ENCODE results near the gene CAVIN4. TPM values are rescaled to one million over a fixed set of nuclear protein-coding genes. Genes with fewer than 3 reads are reported as not detected.

The CAVIN4 gene
- total and polyA plus RNA-seq, 9 of the 15 experiments (the other 6 are each of a cell fraction or from before 2014, with no cell fraction given), result 0.06 to 0.29 (median 0.18) TPM

DNA sequence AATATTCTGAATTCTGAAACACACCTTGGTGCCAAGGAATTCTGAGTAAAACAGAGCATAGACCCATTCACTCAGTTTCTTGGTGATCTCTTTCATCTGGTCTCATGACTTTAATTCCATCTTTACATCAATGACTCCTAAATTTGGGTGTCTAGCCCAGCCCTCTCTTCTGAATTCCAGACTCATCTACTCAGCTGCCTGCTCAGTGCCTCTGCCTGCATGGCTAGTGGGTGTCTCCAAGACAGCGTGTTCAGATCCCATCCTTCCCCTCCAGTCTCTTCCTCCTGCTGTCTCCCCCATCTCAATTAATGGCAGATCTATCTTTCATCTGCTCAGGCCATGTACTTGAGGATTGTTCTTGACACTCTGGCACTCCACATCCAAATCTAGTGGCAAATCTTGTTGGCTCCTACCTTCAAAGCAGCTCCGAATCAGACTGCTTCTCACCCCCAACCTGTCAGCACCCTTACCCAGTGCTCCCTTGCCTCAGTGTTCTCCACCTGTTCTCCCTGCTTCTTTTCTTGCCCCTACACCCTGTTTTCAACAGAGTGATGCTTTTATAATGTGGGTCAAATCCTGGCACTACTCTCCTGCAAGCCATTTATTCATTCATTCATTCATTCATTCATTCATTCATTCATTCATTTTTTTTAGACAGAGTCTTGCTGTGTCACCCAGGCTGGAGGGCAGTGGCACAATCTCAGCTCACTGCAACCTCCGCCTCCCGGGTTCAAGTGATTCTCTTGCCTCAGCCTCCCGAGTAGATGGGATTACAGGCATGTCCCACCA, 5.3 kb downstream of the CAVIN4 start:
- FAIRE-seq, result no peak
- Histone ChIP-seq H3K36me3 (ENCODE audit: control insufficient read depth, insufficient read depth, low read length) (no peaks in the 10 kb centered on the region), H3K4me3 (no peak overlapping the region), H3K27ac (ENCODE audit: extremely low read depth, low read depth, low read length) (no peak overlapping the region), H3K4me2 (ENCODE audit: insufficient read depth, low read length) (no peak overlapping the region), H3K9ac (ENCODE audit: insufficient read depth in 1 of 2, low read depth in 2 of 2, low read length in 2 of 2) (no peak overlapping the region), H3K4me1 (replicated peaks in 1 of 2; ENCODE audit: control insufficient read depth in 2 of 2, insufficient read depth in 2 of 2, low read length in 2 of 2) (no peaks in the 10 kb centered on the region), H3K27me3 (ENCODE audit: control insufficient read depth in 2 of 2, insufficient read depth in 2 of 2, low read length in 2 of 2) (peaks cover 5 to 18% of the 10 kb centered on the region in 2 experiments; a peak in 4 of 5 replicates), H2AFZ (ENCODE audit: low read depth, low read length) (no peak overlapping the region), H4K20me1 (replicated peaks; ENCODE audit: control insufficient read depth, insufficient read depth, low read length) (no peaks in the 10 kb centered on the region), H3K79me2 (ENCODE audit: control insufficient read depth, insufficient read depth, low read length) (no peaks in the 10 kb centered on the region), H3K9me3 (replicated peaks; ENCODE audit: control insufficient read depth, insufficient read depth, low read depth, low read length) (no peaks in the 10 kb centered on the region), H3K9me1 (ENCODE audit: control insufficient read depth, insufficient read depth, low read length) (no peaks in the 10 kb centered on the region)
- ATAC-seq, result no peak
- TF ChIP-seq SPI1 (IDR thresholded peaks at IDR 0.05; ENCODE audit: borderline replicate concordance, low read depth, low read length) (no peak), ZNF24 (IDR thresholded peaks at IDR 0.05) (peak; percentile 65)
- ChIA-PET CTCF (ENCODE audit: low intra/inter-chr PET ratio) (no interaction called here), POLR2A (no interaction called here)
- in situ Hi-C loops (cut with MboI) (loop anchor here (25.0 kb wide), 2 partner anchors 246 to 546 kb away; no protein-coding TSS in a partner anchor), intact Hi-C loops (cut with micrococcal nuclease) (no loop called here)
- no TSS peak for BruUV-seq (replicated peaks)
- WGBS (ENCODE audit: insufficient coverage, low coverage, missing lambda C conversion rate), result 2% methylated on average over 4 of the region's 5 CpGs
- no peak for DNase-seq (ENCODE audit: extremely low read depth in 1 of 4, low spot score in 3 of 4)

DNA sequence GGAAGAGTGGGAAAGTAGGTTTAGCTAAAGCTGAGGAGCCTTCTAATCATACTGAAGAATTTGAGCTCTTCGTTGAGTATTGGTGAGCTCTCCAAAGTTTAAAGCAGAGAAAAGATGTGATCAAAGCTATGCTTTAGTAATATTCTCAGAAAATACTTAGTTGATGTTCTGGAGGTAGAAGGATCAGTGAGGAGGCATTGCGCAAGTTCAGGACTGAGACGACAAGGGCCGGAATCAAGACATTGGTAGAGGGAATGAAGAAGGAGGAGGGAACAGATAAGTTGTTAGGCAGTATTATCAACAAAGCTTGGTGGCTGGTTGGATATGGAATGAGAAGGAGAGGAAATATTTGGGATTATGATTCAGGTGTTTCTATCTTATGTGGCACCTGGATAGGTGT, 7.1 kb downstream of the CAVIN4 start:
- no peak overlapping the region for H3K4me2 ChIP-seq (ENCODE audit: insufficient read depth, low read length)
- CTCF ChIA-PET (ENCODE audit: low intra/inter-chr PET ratio), result no interaction called here
- POLR2A ChIA-PET, result no interaction called here
- intact Hi-C loops (cut with micrococcal nuclease), result no loop called here
- H2AFZ ChIP-seq (ENCODE audit: low read depth, low read length), result no peak overlapping the region
- H3K9ac ChIP-seq (ENCODE audit: insufficient read depth in 1 of 2, low read depth in 2 of 2, low read length in 2 of 2), result no peak overlapping the region
- H3K4me3 ChIP-seq, result no peak overlapping the region
- no peak for FAIRE-seq
- H3K9me1 ChIP-seq (ENCODE audit: control insufficient read depth, insufficient read depth, low read length), result no peaks in the 10 kb centered on the region
- no peak for ATAC-seq
- no peaks in the 10 kb centered on the region for H3K9me3 ChIP-seq (replicated peaks; ENCODE audit: control insufficient read depth, insufficient read depth, low read depth, low read length)
- BruUV-seq (replicated peaks), result no TSS peak
- H3K27me3 ChIP-seq (ENCODE audit: control insufficient read depth in 2 of 2, insufficient read depth in 2 of 2, low read length in 2 of 2), result peaks cover 5 to 23% of the 10 kb centered on the region in 2 experiments; a peak in 4 of 5 replicates
- in situ Hi-C loops (cut with MboI), result loop anchor here (25.0 kb wide), 2 partner anchors 248 to 548 kb away; no protein-coding TSS in a partner anchor
- no peaks in the 10 kb centered on the region for H3K4me1 ChIP-seq (replicated peaks in 1 of 2; ENCODE audit: control insufficient read depth in 2 of 2, insufficient read depth in 2 of 2, low read length in 2 of 2)
- no peak for DNase-seq (ENCODE audit: extremely low read depth in 1 of 4, low spot score in 3 of 4)
- H3K27ac ChIP-seq (ENCODE audit: extremely low read depth, low read depth, low read length), result no peak overlapping the region
- WGBS (ENCODE audit: insufficient coverage, low coverage, missing lambda C conversion rate), result 45% methylated on average over 4 of the region's 4 CpGs
- no peaks in the 10 kb centered on the region for H3K36me3 ChIP-seq (ENCODE audit: control insufficient read depth, insufficient read depth, low read length)
- no peaks in the 10 kb centered on the region for H3K79me2 ChIP-seq (ENCODE audit: control insufficient read depth, insufficient read depth, low read length)
- H4K20me1 ChIP-seq (replicated peaks; ENCODE audit: control insufficient read depth, insufficient read depth, low read length), result no peaks in the 10 kb centered on the region
- TF ChIP-seq, protein P1, sequence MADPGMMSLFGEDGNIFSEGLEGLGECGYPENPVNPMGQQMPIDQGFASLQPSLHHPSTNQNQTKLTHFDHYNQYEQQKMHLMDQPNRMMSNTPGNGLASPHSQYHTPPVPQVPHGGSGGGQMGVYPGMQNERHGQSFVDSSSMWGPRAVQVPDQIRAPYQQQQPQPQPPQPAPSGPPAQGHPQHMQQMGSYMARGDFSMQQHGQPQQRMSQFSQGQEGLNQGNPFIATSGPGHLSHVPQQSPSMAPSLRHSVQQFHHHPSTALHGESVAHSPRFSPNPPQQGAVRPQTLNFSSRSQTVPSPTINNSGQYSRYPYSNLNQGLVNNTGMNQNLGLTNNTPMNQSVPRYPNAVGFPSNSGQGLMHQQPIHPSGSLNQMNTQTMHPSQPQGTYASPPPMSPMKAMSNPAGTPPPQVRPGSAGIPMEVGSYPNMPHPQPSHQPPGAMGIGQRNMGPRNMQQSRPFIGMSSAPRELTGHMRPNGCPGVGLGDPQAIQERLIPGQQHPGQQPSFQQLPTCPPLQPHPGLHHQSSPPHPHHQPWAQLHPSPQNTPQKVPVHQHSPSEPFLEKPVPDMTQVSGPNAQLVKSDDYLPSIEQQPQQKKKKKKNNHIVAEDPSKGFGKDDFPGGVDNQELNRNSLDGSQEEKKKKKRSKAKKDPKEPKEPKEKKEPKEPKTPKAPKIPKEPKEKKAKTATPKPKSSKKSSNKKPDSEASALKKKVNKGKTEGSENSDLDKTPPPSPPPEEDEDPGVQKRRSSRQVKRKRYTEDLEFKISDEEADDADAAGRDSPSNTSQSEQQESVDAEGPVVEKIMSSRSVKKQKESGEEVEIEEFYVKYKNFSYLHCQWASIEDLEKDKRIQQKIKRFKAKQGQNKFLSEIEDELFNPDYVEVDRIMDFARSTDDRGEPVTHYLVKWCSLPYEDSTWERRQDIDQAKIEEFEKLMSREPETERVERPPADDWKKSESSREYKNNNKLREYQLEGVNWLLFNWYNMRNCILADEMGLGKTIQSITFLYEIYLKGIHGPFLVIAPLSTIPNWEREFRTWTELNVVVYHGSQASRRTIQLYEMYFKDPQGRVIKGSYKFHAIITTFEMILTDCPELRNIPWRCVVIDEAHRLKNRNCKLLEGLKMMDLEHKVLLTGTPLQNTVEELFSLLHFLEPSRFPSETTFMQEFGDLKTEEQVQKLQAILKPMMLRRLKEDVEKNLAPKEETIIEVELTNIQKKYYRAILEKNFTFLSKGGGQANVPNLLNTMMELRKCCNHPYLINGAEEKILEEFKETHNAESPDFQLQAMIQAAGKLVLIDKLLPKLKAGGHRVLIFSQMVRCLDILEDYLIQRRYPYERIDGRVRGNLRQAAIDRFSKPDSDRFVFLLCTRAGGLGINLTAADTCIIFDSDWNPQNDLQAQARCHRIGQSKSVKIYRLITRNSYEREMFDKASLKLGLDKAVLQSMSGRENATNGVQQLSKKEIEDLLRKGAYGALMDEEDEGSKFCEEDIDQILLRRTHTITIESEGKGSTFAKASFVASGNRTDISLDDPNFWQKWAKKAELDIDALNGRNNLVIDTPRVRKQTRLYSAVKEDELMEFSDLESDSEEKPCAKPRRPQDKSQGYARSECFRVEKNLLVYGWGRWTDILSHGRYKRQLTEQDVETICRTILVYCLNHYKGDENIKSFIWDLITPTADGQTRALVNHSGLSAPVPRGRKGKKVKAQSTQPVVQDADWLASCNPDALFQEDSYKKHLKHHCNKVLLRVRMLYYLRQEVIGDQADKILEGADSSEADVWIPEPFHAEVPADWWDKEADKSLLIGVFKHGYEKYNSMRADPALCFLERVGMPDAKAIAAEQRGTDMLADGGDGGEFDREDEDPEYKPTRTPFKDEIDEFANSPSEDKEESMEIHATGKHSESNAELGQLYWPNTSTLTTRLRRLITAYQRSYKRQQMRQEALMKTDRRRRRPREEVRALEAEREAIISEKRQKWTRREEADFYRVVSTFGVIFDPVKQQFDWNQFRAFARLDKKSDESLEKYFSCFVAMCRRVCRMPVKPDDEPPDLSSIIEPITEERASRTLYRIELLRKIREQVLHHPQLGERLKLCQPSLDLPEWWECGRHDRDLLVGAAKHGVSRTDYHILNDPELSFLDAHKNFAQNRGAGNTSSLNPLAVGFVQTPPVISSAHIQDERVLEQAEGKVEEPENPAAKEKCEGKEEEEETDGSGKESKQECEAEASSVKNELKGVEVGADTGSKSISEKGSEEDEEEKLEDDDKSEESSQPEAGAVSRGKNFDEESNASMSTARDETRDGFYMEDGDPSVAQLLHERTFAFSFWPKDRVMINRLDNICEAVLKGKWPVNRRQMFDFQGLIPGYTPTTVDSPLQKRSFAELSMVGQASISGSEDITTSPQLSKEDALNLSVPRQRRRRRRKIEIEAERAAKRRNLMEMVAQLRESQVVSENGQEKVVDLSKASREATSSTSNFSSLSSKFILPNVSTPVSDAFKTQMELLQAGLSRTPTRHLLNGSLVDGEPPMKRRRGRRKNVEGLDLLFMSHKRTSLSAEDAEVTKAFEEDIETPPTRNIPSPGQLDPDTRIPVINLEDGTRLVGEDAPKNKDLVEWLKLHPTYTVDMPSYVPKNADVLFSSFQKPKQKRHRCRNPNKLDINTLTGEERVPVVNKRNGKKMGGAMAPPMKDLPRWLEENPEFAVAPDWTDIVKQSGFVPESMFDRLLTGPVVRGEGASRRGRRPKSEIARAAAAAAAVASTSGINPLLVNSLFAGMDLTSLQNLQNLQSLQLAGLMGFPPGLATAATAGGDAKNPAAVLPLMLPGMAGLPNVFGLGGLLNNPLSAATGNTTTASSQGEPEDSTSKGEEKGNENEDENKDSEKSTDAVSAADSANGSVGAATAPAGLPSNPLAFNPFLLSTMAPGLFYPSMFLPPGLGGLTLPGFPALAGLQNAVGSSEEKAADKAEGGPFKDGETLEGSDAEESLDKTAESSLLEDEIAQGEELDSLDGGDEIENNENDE (IDR thresholded peaks at IDR 0.05; ENCODE audit: low read depth, low read length), result no peak
